HepG2 (cell line): ENCODE measurements around the gene OGFR. TPM values are rescaled to one million over a fixed set of nuclear protein-coding genes. Genes with fewer than 3 reads are reported as not detected.

Experiments
- ARID3A ChIP-seq: IDR thresholded peaks from 2 replicates; pipeline ENCODE4 v1.6.1; 2012; ENCODE audit warnings: low read depth, low read length, improper control_type of control experiment
- DPF2 ChIP-seq: sonication (generic); formaldehyde crosslinking; IDR thresholded peaks from 2 replicates; pipeline ENCODE4 v1.4.0; 2020; ENCODE audit warnings: mild to moderate bottlenecking, low read depth, missing genetic modification reagents, borderline replicate concordance
- FOSL1 ChIP-seq: sonication (generic); formaldehyde crosslinking; IDR thresholded peaks from 2 replicates; pipeline ENCODE4 v1.9.0; 2021; ENCODE audit warnings: missing genetic modification reagents, borderline replicate concordance
- FOXC1 ChIP-seq: sonication (generic); formaldehyde crosslinking; IDR thresholded peaks from 2 replicates; pipeline ENCODE4 v1.8.0; 2022; ENCODE audit warnings: mild to moderate bottlenecking, missing genetic modification reagents, borderline replicate concordance
- HOXA3 ChIP-seq: sonication (generic); formaldehyde crosslinking; IDR thresholded peaks from 2 replicates; pipeline ENCODE4 v1.5.0; 2020; ENCODE audit warnings: missing genetic modification reagents
- MNT ChIP-seq: fragments of 450-650 bp; IDR thresholded peaks from 2 replicates; pipeline ENCODE4 v1.6.1; 2016
- PAXIP1 ChIP-seq: sonication (generic); formaldehyde crosslinking; conservative IDR thresholded peaks from 2 replicates; pipeline ENCODE4 v1.4.0; 2020; ENCODE audit warnings: mild to moderate bottlenecking, missing genetic modification reagents, moderate library complexity
- RAD21 ChIP-seq: fragments of 450-650 bp; formaldehyde crosslinking; IDR thresholded peaks from 2 replicates; pipeline ENCODE4 v1.5.0; 2020; ENCODE audit warnings: mild to moderate bottlenecking
- SNAPC5 ChIP-seq: sonication (generic); formaldehyde crosslinking; IDR thresholded peaks from 2 replicates; pipeline ENCODE4 v1.8.1; 2023; ENCODE audit warnings: mild to moderate bottlenecking, missing genetic modification reagents, borderline replicate concordance
- THAP9 ChIP-seq: sonication (generic); formaldehyde crosslinking; IDR thresholded peaks from 2 replicates; pipeline ENCODE4; 2020; ENCODE audit warnings: missing genetic modification reagents, mild to moderate bottlenecking, borderline replicate concordance
- ZBTB7B ChIP-seq: sonication (generic); formaldehyde crosslinking; IDR thresholded peaks from 2 replicates; pipeline ENCODE4 v1.4.0; 2020; ENCODE audit warnings: missing genetic modification reagents
- ZMAT5 ChIP-seq: sonication (generic); formaldehyde crosslinking; IDR thresholded peaks from 2 replicates; pipeline ENCODE4 v1.5.0; 2020; ENCODE audit warnings: mild to moderate bottlenecking, low read depth, missing genetic modification reagents, borderline replicate concordance
- ZNF225 ChIP-seq: sonication (generic); formaldehyde crosslinking; IDR thresholded peaks from 2 replicates; pipeline ENCODE4 v1.4.0; 2020; ENCODE audit warnings: mild to moderate bottlenecking, missing genetic modification reagents
- ZNF431 ChIP-seq: sonication (generic); formaldehyde crosslinking; IDR thresholded peaks from 2 replicates; pipeline ENCODE4 v1.9.0; 2022; ENCODE audit warnings: missing genetic modification reagents, low read depth, mild to moderate bottlenecking, borderline replicate concordance
- ZNF484 ChIP-seq: sonication (generic); formaldehyde crosslinking; IDR thresholded peaks from 2 replicates; pipeline ENCODE4 v1.5.1; 2020; ENCODE audit warnings: mild to moderate bottlenecking, low read depth, missing genetic modification reagents, borderline replicate concordance
- ZNF747 ChIP-seq: sonication (generic); formaldehyde crosslinking; IDR thresholded peaks from 2 replicates; pipeline ENCODE4 v1.8.1; 2023; ENCODE audit warnings: missing genetic modification reagents, mild to moderate bottlenecking, borderline replicate concordance
- polyA plus RNA-seq, 8 experiments: library from polyadenylated mRNA; depleted of rRNA in 3 of 8; stranded (reverse) in 7 of 8; unstranded in 1 of 8; fragments of >200 nt; fragmentation: Illumina TruSeq in 4 of 8; extraction: Trizol in 4 of 8; gene quantifications; 2 replicates each; pipeline versions ENCODE4 v1.2.1 to v1.2.3, GENCODE V29; 2011 to 2016; ENCODE audit warnings: low read depth in 4 of 8, missing spikeins in 1 of 8, mixed read lengths in 1 of 8; ENCODE audit not compliant: insufficient read depth in 1 of 8
- total RNA-seq, 5 experiments: library from RNA; depleted of rRNA; stranded (reverse); fragments of >200 nt; fragmentation: Illumina TruSeq; extraction: Trizol; gene quantifications; 2 replicates each; pipeline ENCODE4 v1.2.3, GENCODE V29; 2016; ENCODE audit warnings: low read depth in 1 of 5

Gene OGFR
- total and polyA plus RNA-seq, 2 of the 13 experiments (the other 11 are each of a cell fraction or from before 2014, with no cell fraction given) = 47.7 to 81.8 TPM

GRCh38 chr20:62824476-62825332, 20.1 kb downstream of the OGFR start (continued):
- no peak for TF ChIP-seq SNAPC5 (CRISPR knock-in tag)
- no peak; the same call in 1 of the 2 replicates for TF ChIP-seq ZNF431 (CRISPR knock-in tag)
- peak; percentile 66; the same call in 1 of the 2 replicates for TF ChIP-seq FOXC1 (CRISPR knock-in tag)
- peak; percentile 53 for TF ChIP-seq HOXA3 (CRISPR knock-in tag)
- TF ChIP-seq DPF2 (CRISPR knock-in tag) = peak; percentile 78
- TF ChIP-seq ZNF225 (CRISPR knock-in tag) = peak; percentile 60; the same call in 1 of the 2 replicates
- no peak for TF ChIP-seq ZMAT5 (CRISPR knock-in tag)
- TF ChIP-seq ARID3A = no peak
- peak; percentile 28; the same call in 1 of the 2 replicates for TF ChIP-seq THAP9 (CRISPR knock-in tag)
- TF ChIP-seq RAD21 (CRISPR knock-in tag) = 0 out of 2 replicates have a peak, but pooled peaks have one; percentile 27
- 0 out of 2 replicates have a peak, but pooled peaks have one; percentile 29 for TF ChIP-seq ZNF747 (CRISPR knock-in tag)
- no peak for TF ChIP-seq ZBTB7B
- TF ChIP-seq MNT = no peak
- peak; percentile 77 for TF ChIP-seq PAXIP1 (CRISPR knock-in tag)
- TF ChIP-seq FOSL1 (CRISPR knock-in tag) = 0 out of 2 replicates have a peak, but pooled peaks have one; percentile 43
- no peak for TF ChIP-seq ZNF484 (CRISPR knock-in tag)
